Measurements from ENCODE around the gene CHRNE. TPM values are rescaled to one million over a fixed set of nuclear protein-coding genes. Genes with fewer than 3 reads are reported as not detected.

The CHRNE gene
- total and polyA plus RNA-seq, 2 of the 13 experiments (the other 11 are each of a cell fraction or from before 2014, with no cell fraction given) = 0.53 to 0.59 TPM

DNA sequence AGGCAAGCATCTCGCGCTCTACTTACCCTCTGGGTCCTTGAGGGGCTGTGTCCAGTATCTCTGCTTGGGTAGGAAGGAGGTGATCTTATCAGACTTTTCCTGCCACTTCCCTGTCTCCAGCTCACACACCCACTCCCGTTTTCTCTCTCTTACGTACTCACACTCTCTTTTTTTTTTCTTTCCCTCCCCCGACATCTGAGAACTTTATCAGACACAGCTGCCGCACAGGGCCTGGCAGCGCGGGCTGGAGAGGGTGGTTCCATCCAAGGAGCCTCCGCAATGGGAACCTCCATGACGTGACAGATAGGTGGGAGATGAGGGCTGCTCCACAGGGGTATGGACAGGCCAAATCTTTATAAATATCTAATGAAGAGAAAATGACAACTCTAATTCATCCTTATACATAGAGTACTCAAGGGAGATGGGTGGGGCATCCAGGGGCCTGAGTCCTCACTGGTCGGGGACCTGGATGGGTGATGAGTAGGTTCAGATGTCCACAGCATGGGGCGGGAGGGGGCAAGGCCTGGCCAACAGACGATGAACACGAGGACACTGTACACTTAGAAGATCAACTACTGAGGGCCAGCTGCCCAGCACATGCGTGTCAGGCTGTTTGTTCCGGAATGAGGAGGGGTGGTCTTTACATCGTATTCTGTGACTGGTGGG lies 46.5 kb downstream of the CHRNE start:
- H3K9ac ChIP-seq (ENCODE audit: insufficient read depth, low read depth, low read length) = no peak overlapping the region
- ATAC-seq (no peak), DNase-seq (ENCODE audit: low spot score) (no peak), FAIRE-seq (no peak)
- no peaks in the 10 kb centered on the region for H3K27me3 ChIP-seq (ENCODE audit: control insufficient read depth in 1 of 2, insufficient read depth in 2 of 2, low read length in 2 of 2)
- peaks cover 49% of the 10 kb centered on the region for H3K79me2 ChIP-seq (ENCODE audit: insufficient read depth, low read length)
- 97% methylated on average over 17 of the region's 17 CpGs for WGBS (ENCODE audit: low lambda C conversion rate)
- H3K27ac ChIP-seq (ENCODE audit: extremely low read length, insufficient read depth, low read length) = no peak overlapping the region
- H2AFZ ChIP-seq (ENCODE audit: low read length) = no peak overlapping the region
- H4K20me1 ChIP-seq (ENCODE audit: insufficient read depth, low read length) = no peaks in the 10 kb centered on the region
- no peak overlapping the region for H3K4me3 ChIP-seq (replicated peaks in 1 of 3; ENCODE audit: insufficient read depth in 1 of 3, low read depth in 2 of 3, low read length in 3 of 3)
- no TSS peak for BruUV-seq (replicated peaks)
- CTCF ChIA-PET (ENCODE audit: low intra/inter-chr PET ratio, low total read pairs) = no interaction called here
- H3K4me1 ChIP-seq (ENCODE audit: insufficient read depth, low read length) = peaks cover 68% of the 10 kb centered on the region
- TF ChIP-seq SALL1 (CRISPR knock-in tag; IDR thresholded peaks at IDR 0.05) (no peak), ZNF510 (CRISPR knock-in tag; IDR thresholded peaks at IDR 0.05; ENCODE audit: low read depth) (no peak), GMEB2 (CRISPR knock-in tag; IDR thresholded peaks at IDR 0.05; ENCODE audit: low read depth) (no peak), CEBPG (CRISPR knock-in tag; IDR thresholded peaks at IDR 0.05) (no peak), ATAD3A (CRISPR knock-in tag; IDR thresholded peaks at IDR 0.05) (no peak), TP53 (CRISPR knock-in tag; conservative IDR thresholded peaks at IDR 0.05) (no peak), ZNF557 (CRISPR knock-in tag; IDR thresholded peaks at IDR 0.05) (no peak), SNAPC5 (CRISPR knock-in tag; IDR thresholded peaks at IDR 0.05; ENCODE audit: borderline replicate concordance) (no peak)
- POLR2A ChIA-PET = interaction anchor here (1.6 kb wide), 1 partner anchor 146 kb away, joined by 6 read pairs; the partner anchor contains the start of gene ARRB2
- intact Hi-C loops (cut with micrococcal nuclease; ENCODE audit: unreplicated experiment) = no loop called here
- H3K4me2 ChIP-seq (ENCODE audit: low read depth, low read length) = no peak overlapping the region
- peaks cover 9 to 37% of the 10 kb centered on the region in 2 experiments for H3K36me3 ChIP-seq (replicated peaks in 1 of 2; ENCODE audit: control insufficient read depth in 1 of 2, insufficient read depth in 2 of 2, low read length in 2 of 2)
- H3K9me3 ChIP-seq (ENCODE audit: low read length) = no peaks in the 10 kb centered on the region
- in situ Hi-C loops (cut with HindIII; ENCODE audit: extremely low pct_ligation_motif_present, low pct_unique_long_range_greater_than_20kb) = no loop called here
